Aorta (tissue), 5 donors: Measurements from ENCODE around the gene ACTN4. TPM values are rescaled to one million over a fixed set of nuclear protein-coding genes. Genes with fewer than 3 reads are reported as not detected.

ENCODE experiments used
- ATAC-seq: fragments of 200-7000 bp; cut with Tn5 transposase; one replicate; pipeline ENCODE4 v1.9.1; 2022; ENCODE audit warnings: moderate library complexity; ENCODE audit not compliant: low FRiP score
- DNase-seq, 2 donors: peaks; one replicate each; pipeline ENCODE4 v3.0.0-alpha.2; 2020
- H3K27ac ChIP-seq, 2 donors: one replicate each; pipeline ENCODE4 v1.5.1; 2013; ENCODE audit warnings: low read length in 2 of 2, mild to moderate bottlenecking in 2 of 2, moderate library complexity in 2 of 2, control low read depth in 1 of 2, inconsistent platforms in 1 of 2, low read depth in 1 of 2
- H3K27me3 ChIP-seq, 2 donors: one replicate each; pipeline ENCODE4 v1.6.1; 2013; ENCODE audit warnings: control low read depth in 1 of 2, low read length in 1 of 2, mild to moderate bottlenecking in 1 of 2, moderate library complexity in 1 of 2; ENCODE audit not compliant: insufficient read depth in 2 of 2, control insufficient read depth in 1 of 2
- H3K36me3 ChIP-seq, 2 donors: one replicate each; pipeline ENCODE4 v1.6.1; 2013; ENCODE audit warnings: control low read depth in 1 of 2, low read length in 1 of 2, mild to moderate bottlenecking in 1 of 2; ENCODE audit not compliant: insufficient read depth in 2 of 2, control insufficient read depth in 1 of 2
- H3K4me1 ChIP-seq, 2 donors: one replicate each; pipeline ENCODE4 v1.6.1; 2013; ENCODE audit warnings: low read length in 2 of 2, control low read depth in 1 of 2, mild to moderate bottlenecking in 1 of 2, moderate library complexity in 1 of 2; ENCODE audit not compliant: insufficient read depth in 2 of 2, control insufficient read depth in 1 of 2
- H3K4me3 ChIP-seq, 2 donors: one replicate each; pipeline ENCODE4 v1.5.1; 2013; ENCODE audit warnings: low read length in 2 of 2, control low read depth in 1 of 2, mild to moderate bottlenecking in 1 of 2
- H3K9me3 ChIP-seq: one replicate; pipeline ENCODE4 v1.6.1; 2013; ENCODE audit warnings: mild to moderate bottlenecking, low read length; ENCODE audit not compliant: control insufficient read depth
- WGBS, 2 donors: extraction: QIAGEN DNeasy Blood & Tissue Kit; methylation state at CpG; one replicate each; pipeline ENCODE4 v1.1.7; 2013; 5-methylcytosine and 5-hydroxymethylcytosine counted together
- intact Hi-C, 2 donors: fragments of 100-400 bp; cut with DNase I; formaldehyde crosslinking; loops; one replicate each; pipeline versions ENCODE4 v1.14.2 to v1.15.0; 2022
- polyA plus RNA-seq, 2 donors: library from polyadenylated mRNA; stranded (reverse); fragments of 200-250 nt; gene quantifications; one replicate each; pipeline ENCODE4 v1.2.3, GENCODE V29; 2013
- total RNA-seq, 2 donors: library from RNA; stranded (reverse); fragmentation: NEBNext Ultra II Directional; extraction: Animal tissue kit (Norgen Biotek cat#: 25700); gene quantifications; one replicate each; pipeline ENCODE4 v1.2.1, GENCODE V29; 2021
- donor health status: healthy with polysubstance abuse.
- donor health status: Bipolar disorder and iron deficiency.
- donor health status: DM: no; HTN: no; CAD: no.
- donor health status: DM: no; HTN: no; CAD: no.
- donor health status: DM: yes; HTN: yes; CAD: no.

Gene ACTN4
- total and polyA plus RNA-seq, 4 donors: 111 to 1,985 (median 479) TPM

GRCh38 chr19:38644719-38645118 lies 2.7 kb upstream of the ACTN4 start:
- intact Hi-C loops: loop anchor here in 1 of 2 donors (5.0 kb wide), 1 partner anchor 203 kb away; the partner anchor contains the start of gene HNRNPL
- WGBS, 2 donors: 91 to 95% methylated on average over 8 of the region's 8 CpGs
- H3K4me1 ChIP-seq: no peaks in the 10 kb centered on the region

DNA sequence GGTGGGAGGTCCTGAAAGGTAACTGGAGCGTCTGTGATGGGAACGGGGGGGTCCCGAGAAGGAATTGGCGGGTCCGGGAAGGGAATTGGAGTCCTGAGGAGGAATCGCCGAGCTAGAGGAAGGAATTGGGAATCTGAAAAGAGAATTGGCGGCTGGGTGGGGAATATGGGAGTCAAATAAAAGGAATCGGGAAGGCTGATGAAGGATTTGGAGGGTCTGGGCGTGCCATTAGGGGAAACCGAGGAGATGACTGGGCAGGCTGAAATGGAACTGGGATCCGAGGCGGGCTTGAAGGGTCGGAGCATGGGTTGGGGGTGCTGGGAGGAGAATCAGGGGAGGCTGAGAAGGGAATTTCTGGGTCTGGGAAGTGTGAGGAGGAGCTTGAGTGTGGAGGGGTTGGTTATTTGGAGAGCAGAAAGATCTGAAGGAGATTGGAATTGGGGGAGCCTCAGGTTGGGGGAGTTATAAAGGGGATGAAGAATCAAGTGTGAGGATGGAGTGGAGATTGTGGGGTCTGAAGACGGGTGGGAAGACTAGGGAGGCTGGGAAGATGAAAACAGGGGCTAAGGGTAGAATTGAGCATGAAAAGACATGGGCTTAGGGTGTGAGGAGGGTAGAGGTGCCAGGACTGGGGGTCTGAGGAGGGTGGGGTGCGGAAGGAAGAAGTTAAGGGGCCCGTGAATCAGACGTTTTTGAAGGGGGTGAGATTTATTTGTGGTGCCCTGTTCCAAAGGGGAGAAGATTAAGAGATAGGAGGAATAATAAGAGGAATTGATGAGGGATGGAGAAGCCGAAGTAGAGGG lies 718 bp downstream of the ACTN4 start:
- ATAC-seq: no peak
- DNase-seq: no peak
- peaks cover 0 to 3% of the 10 kb centered on the region in 2 donors for H3K4me1 ChIP-seq
- H3K27ac ChIP-seq: peak overlapping the region; percentile 95 to 97
- H3K9me3 ChIP-seq: no peaks in the 10 kb centered on the region
- intact Hi-C loops: loop anchor here in 1 of 2 donors (2.0 to 5.0 kb wide), 3 partner anchors 45 to 199 kb away; partner anchors contain the start of gene HNRNPL
- peak overlapping the region; percentile 98 to 100 for H3K4me3 ChIP-seq
- no peaks in the 10 kb centered on the region for H3K27me3 ChIP-seq
- no peaks in the 10 kb centered on the region for H3K36me3 ChIP-seq
- WGBS, 2 donors: 0 to 1% methylated on average over 19 of the region's 19 CpGs

More at GRCh38 chr19:38644719-38645118, 2.7 kb upstream of the ACTN4 start:
- H3K9me3 ChIP-seq: no peaks in the 10 kb centered on the region
- DNase-seq (no peak), ATAC-seq (no peak)
- H3K4me3 ChIP-seq: no peak overlapping the region
- H3K36me3 ChIP-seq: no peaks in the 10 kb centered on the region
- H3K27ac ChIP-seq: no peak overlapping the region
- H3K27me3 ChIP-seq: no peaks in the 10 kb centered on the region

- ATAC-seq (no peak), DNase-seq (no peak)
- no peaks in the 10 kb centered on the region for H3K36me3 ChIP-seq
- H3K27me3 ChIP-seq: no peaks in the 10 kb centered on the region
- WGBS, 2 donors: 0 to 1% methylated on average over 13 of the region's 13 CpGs
- H3K4me1 ChIP-seq: peaks cover 3% of the 10 kb centered on the region in 2 donors
- H3K4me3 ChIP-seq: peak overlapping the region; percentile 98 to 100
- intact Hi-C loops: loop anchor here in 1 of 2 donors (2.0 to 5.0 kb wide), 3 partner anchors 44 to 198 kb away; partner anchors contain the start of gene HNRNPL
- H3K9me3 ChIP-seq: no peaks in the 10 kb centered on the region
- H3K27ac ChIP-seq: peak overlapping the region; percentile 95 to 97
Measured at GRCh38 chr19:38648769-38649304, 1.4 kb downstream of the ACTN4 start.

GRCh38 chr19:38649305-38650171 lies 2.1 kb downstream of the ACTN4 start:
- WGBS, 2 donors: 2% methylated on average over 15 of the region's 15 CpGs
- H3K27ac ChIP-seq: peak overlapping the region; percentile 95 to 97
- peak overlapping the region; percentile 98 to 100 for H3K4me3 ChIP-seq
- intact Hi-C loops: loop anchor here (2.0 to 10.0 kb wide), 4 partner anchors 43 to 198 kb away; partner anchors contain the start of genes ECH1 (in 1 of the 2) and HNRNPL (in 1 of the 2)
- H3K4me1 ChIP-seq: peaks cover 6 to 7% of the 10 kb centered on the region in 2 donors
- H3K9me3 ChIP-seq: no peaks in the 10 kb centered on the region
- ATAC-seq (peak; percentile 16), DNase-seq (no peak)
- H3K36me3 ChIP-seq: no peaks in the 10 kb centered on the region
- H3K27me3 ChIP-seq: no peaks in the 10 kb centered on the region

GRCh38 chr19:38650172-38650775 lies 2.8 kb downstream of the ACTN4 start:
- WGBS, 2 donors: 3 to 5% methylated on average over 8 of the region's 8 CpGs

GRCh38 chr19:38650911-38651584 lies 3.6 kb downstream of the ACTN4 start:
- 2 to 6% methylated on average over 12 of the region's 12 CpGs for WGBS, 2 donors
- Histone ChIP-seq H3K27me3 (no peaks in the 10 kb centered on the region), H3K4me3 (peak overlapping the region; percentile 52 to 100), H3K36me3 (no peaks in the 10 kb centered on the region), H3K27ac (peak overlapping the region; percentile 95 to 97), H3K9me3 (no peaks in the 10 kb centered on the region), H3K4me1 (peaks cover 8 to 12% of the 10 kb centered on the region in 2 donors)
- peak; percentile 4 for ATAC-seq
- DNase-seq: no peak
- intact Hi-C loops: loop anchor here in 1 of 2 donors (10.0 kb wide), 1 partner anchor 184 kb away; the partner anchor contains the start of gene ECH1

More at GRCh38 chr19:38650172-38650775, 2.8 kb downstream of the ACTN4 start:
- Histone ChIP-seq H3K4me1 (peaks cover 6 to 11% of the 10 kb centered on the region in 2 donors), H3K9me3 (no peaks in the 10 kb centered on the region), H3K27me3 (no peaks in the 10 kb centered on the region), H3K4me3 (peak overlapping the region; percentile 98 to 100), H3K27ac (peak overlapping the region; percentile 95 to 97), H3K36me3 (no peaks in the 10 kb centered on the region)
- ATAC-seq: no peak
- no peak for DNase-seq
- intact Hi-C loops: loop anchor here in 1 of 2 donors (10.0 kb wide), 1 partner anchor 185 kb away; the partner anchor contains the start of gene ECH1

DNA sequence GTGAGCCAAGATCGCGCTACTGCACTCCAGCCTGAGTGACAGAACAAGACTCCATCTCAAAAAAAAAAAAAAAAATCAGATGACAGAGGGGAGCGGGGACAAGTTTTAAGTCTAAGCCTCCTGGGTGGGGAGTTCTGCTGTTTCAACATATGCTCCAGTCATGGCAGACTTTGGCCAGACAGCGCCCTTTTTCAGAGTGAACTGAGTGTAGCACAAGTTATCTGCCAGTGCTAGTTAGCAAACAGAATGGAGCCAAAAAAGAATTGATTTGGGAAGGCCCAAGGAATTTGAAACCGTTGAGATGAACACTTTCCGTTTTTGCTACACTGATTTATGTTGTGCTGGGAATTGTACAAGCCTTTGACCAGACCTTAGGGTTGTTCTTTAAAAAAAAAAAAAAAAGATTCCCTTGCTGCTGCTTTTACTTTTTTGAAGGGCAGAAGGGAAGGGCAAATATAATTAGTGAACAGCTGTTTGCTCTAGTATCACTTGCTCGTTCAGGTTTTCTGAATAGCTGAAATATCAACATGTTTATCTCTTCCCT lies 5.7 kb downstream of the ACTN4 start:
- ATAC-seq: no peak
- WGBS, 2 donors: 3 to 8% methylated on average over 7 of the region's 7 CpGs
- Histone ChIP-seq H3K27me3 (no peaks in the 10 kb centered on the region), H3K4me1 (peaks cover 11 to 19% of the 10 kb centered on the region in 2 donors), H3K9me3 (no peaks in the 10 kb centered on the region), H3K27ac (peak overlapping the region; percentile 97 to 99), H3K4me3 (no peak overlapping the region), H3K36me3 (peaks cover 0 to 2% of the 10 kb centered on the region in 2 donors)
- intact Hi-C loops: loop anchor here in 1 of 2 donors (10.0 kb wide), 1 partner anchor 182 kb away; the partner anchor contains the start of gene ECH1
- DNase-seq: no peak
